Neural progenitor cell (in vitro differentiated cells): ENCODE data around the gene EMC1. TPM values are rescaled to one million over a fixed set of nuclear protein-coding genes. Genes with fewer than 3 reads are reported as not detected.
"Not testable (repeated sequence)": the region's sequence is repeated elsewhere in the genome, so short reads cannot be mapped to it uniquely, and the experiment has no call there.

ENCODE experiments used
- DNase-seq: peaks from one replicate; pipeline ENCODE4 v3.0.0-alpha.2; 2016; ENCODE audit warnings: low spot score
- H2AFZ ChIP-seq: fragments of 200-600 bp; sonication (generic); replicated peaks from 2 replicates; pipeline ENCODE4 v1.6.1; 2016; ENCODE audit warnings: antibody characterized with exemption
- H3F3A ChIP-seq: fragments of 200-600 bp; sonication (generic); 2 replicates; pipeline ENCODE4 v1.6.1; 2016; ENCODE audit warnings: antibody characterized with exemption, low read depth
- H3K27ac ChIP-seq: fragments of 200-600 bp; sonication (generic); 2 replicates; pipeline ENCODE4 v1.5.1; 2016; ENCODE audit warnings: mild to moderate bottlenecking
- H3K27me3 ChIP-seq: fragments of 200-600 bp; sonication (generic); 2 replicates; pipeline ENCODE4 v1.6.1; 2016; ENCODE audit warnings: mild to moderate bottlenecking, moderate library complexity
- H3K36me3 ChIP-seq: fragments of 200-600 bp; sonication (generic); 2 replicates; pipeline ENCODE4 v1.5.1; 2016
- H3K4me1 ChIP-seq: fragments of 200-600 bp; sonication (generic); 2 replicates; pipeline ENCODE4 v1.6.1; 2016; ENCODE audit warnings: mixed run types
- H3K4me2 ChIP-seq: fragments of 200-600 bp; sonication (generic); 2 replicates; pipeline ENCODE4 v1.6.1; 2016
- H3K4me3 ChIP-seq: fragments of 200-600 bp; sonication (generic); 2 replicates; pipeline ENCODE4 v1.5.1; 2016
- H3K79me2 ChIP-seq: fragments of 200-600 bp; sonication (generic); 2 replicates; pipeline ENCODE4 v1.6.1; 2016; ENCODE audit warnings: low read depth
- H3K9ac ChIP-seq: fragments of 200-600 bp; sonication (generic); 2 replicates; pipeline ENCODE4 v1.6.1; 2016
- H3K9me3 ChIP-seq: fragments of 200-600 bp; sonication (generic); 2 replicates; pipeline ENCODE4 v1.5.1; 2016; ENCODE audit warnings: low read depth
- H4K20me1 ChIP-seq: fragments of 200-600 bp; sonication (generic); 2 replicates; pipeline ENCODE4 v1.6.1; 2016; ENCODE audit warnings: low read depth
- H3K27ac Mint-ChIP-seq: 3 replicates; pipeline ENCODE4 v1.8.0; 2021; ENCODE audit warnings: mixed read lengths
- H3K27me3 Mint-ChIP-seq: 2 replicates; pipeline ENCODE4 v1.8.0; 2022; ENCODE audit warnings: low read depth, mild to moderate bottlenecking, inconsistent platforms, moderate library complexity, mixed read lengths; ENCODE audit not compliant: insufficient read depth
- H3K36me3 Mint-ChIP-seq: 3 replicates; pipeline ENCODE4 v1.8.0; 2021; ENCODE audit warnings: mixed read lengths
- H3K4me1 Mint-ChIP-seq: 3 replicates; pipeline ENCODE4 v1.8.0; 2021; ENCODE audit warnings: mixed read lengths
- H3K4me3 Mint-ChIP-seq: 3 replicates; pipeline ENCODE4 v1.8.0; 2021; ENCODE audit warnings: mild to moderate bottlenecking, moderate library complexity, mixed read lengths
- H3K9me3 Mint-ChIP-seq: 3 replicates; pipeline ENCODE4 v1.8.0; 2020; ENCODE audit warnings: mixed read lengths
- EZH2 ChIP-seq: fragments of 200-600 bp; sonication (generic); IDR thresholded peaks from 2 replicates; pipeline ENCODE4 v1.6.1; 2017; ENCODE audit warnings: antibody characterized with exemption, mild to moderate bottlenecking, moderate library complexity
- EZH2phosphoT487 ChIP-seq: fragments of 200-600 bp; sonication (generic); IDR thresholded peaks from 2 replicates; pipeline ENCODE4 v1.6.1; 2017; ENCODE audit warnings: antibody characterized with exemption
- total RNA-seq: library from RNA; depleted of rRNA; stranded (reverse); fragments of >200 nt; gene quantifications from 2 replicates; pipeline ENCODE4 v1.2.3, GENCODE V29; 2015; ENCODE audit warnings: low replicate concordance
- TF ChIP-seq, protein P1 (sequence below): fragments of 200-600 bp; sonication (generic); IDR thresholded peaks from 2 replicates; pipeline ENCODE4 v1.5.1; 2017; ENCODE audit warnings: antibody characterized with exemption, mild to moderate bottlenecking

EMC1 gene
- total RNA-seq, 1 donor from 2014 or later, result 32.6 TPM

DNA sequence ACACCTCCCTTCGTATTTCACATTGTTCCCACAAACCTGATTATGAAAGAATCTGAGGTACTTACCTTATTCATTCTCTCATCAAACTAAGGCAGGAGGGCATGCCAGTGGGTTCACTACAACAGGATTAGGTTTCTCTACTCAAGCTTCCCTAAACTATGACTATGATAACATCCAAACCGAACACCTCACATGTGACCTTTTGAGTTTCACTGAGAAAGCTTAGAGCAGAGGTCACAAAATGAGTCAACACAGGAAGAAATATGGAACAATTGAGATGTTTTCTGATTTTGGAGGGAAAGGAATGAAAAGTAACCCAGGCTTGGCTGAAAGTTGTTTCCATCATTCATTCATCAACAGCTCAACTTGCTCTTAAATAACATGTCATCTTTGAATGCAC is 65.3 kb downstream of the EMC1 start:
- Histone ChIP-seq H3K9ac (no peak overlapping the region), H3K4me3 (no peak overlapping the region), H3K4me2 (no peak overlapping the region), H3K79me2 (no peaks in the 10 kb centered on the region), H3K27ac (no peak overlapping the region), H2AFZ (no peak overlapping the region), H3F3A (no peaks in the 10 kb centered on the region), H3K36me3 (peaks cover 32% of the 10 kb centered on the region), H3K27me3 (no peaks in the 10 kb centered on the region), H3K4me1 (no peaks in the 10 kb centered on the region), H4K20me1 (peaks cover 7% of the 10 kb centered on the region), H3K9me3 (no peaks in the 10 kb centered on the region)
- no peaks in the 10 kb centered on the region for H3K4me1 Mint-ChIP-seq
- H3K27me3 Mint-ChIP-seq, result no peaks in the 10 kb centered on the region
- TF ChIP-seq EZH2 (no peak), EZH2phosphoT487 (no peak)
- TF ChIP-seq, protein P1, sequence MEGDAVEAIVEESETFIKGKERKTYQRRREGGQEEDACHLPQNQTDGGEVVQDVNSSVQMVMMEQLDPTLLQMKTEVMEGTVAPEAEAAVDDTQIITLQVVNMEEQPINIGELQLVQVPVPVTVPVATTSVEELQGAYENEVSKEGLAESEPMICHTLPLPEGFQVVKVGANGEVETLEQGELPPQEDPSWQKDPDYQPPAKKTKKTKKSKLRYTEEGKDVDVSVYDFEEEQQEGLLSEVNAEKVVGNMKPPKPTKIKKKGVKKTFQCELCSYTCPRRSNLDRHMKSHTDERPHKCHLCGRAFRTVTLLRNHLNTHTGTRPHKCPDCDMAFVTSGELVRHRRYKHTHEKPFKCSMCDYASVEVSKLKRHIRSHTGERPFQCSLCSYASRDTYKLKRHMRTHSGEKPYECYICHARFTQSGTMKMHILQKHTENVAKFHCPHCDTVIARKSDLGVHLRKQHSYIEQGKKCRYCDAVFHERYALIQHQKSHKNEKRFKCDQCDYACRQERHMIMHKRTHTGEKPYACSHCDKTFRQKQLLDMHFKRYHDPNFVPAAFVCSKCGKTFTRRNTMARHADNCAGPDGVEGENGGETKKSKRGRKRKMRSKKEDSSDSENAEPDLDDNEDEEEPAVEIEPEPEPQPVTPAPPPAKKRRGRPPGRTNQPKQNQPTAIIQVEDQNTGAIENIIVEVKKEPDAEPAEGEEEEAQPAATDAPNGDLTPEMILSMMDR, result no peak
- H3K4me3 Mint-ChIP-seq, result no peak overlapping the region
- peaks cover 33% of the 10 kb centered on the region for H3K36me3 Mint-ChIP-seq
- no peak for DNase-seq
- H3K27ac Mint-ChIP-seq, result no peak overlapping the region
- H3K9me3 Mint-ChIP-seq, result no peaks in the 10 kb centered on the region

DNA sequence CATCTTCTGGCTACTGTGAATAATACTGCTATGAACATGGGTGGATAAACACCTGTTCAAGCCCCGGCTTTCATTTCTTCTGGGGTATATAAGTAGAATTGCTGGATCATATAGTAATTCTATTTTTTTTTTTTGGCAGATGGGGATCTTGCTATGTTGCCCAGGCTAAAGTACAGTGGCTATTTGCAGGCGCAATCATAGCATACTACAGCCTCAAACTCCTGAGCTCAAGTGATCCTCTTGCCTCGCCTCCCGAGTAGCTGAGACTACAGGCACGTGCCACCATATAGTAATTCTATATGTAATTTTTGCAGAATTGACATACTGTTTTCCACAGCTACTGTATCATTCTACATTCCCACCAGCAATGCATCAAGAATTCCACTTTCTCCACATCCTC is 69.1 kb downstream of the EMC1 start:
- Histone ChIP-seq H3K79me2 (no peaks in the 10 kb centered on the region), H3K36me3 (peaks cover 31% of the 10 kb centered on the region), H3K4me3 (no peak overlapping the region), H4K20me1 (no peaks in the 10 kb centered on the region), H3K9ac (no peak overlapping the region), H3K27me3 (no peaks in the 10 kb centered on the region), H3K4me1 (no peaks in the 10 kb centered on the region), H3K27ac (no peak overlapping the region), H2AFZ (no peak overlapping the region), H3F3A (no peaks in the 10 kb centered on the region), H3K9me3 (no peaks in the 10 kb centered on the region), H3K4me2 (no peak overlapping the region)
- Mint-ChIP-seq H3K36me3 (peaks cover 35% of the 10 kb centered on the region), H3K9me3 (no peaks in the 10 kb centered on the region), H3K27ac (no peak overlapping the region), H3K27me3 (no peaks in the 10 kb centered on the region), H3K4me1 (no peaks in the 10 kb centered on the region), H3K4me3 (no peak overlapping the region)
- TF ChIP-seq, protein P1, result no peak
- no peak for DNase-seq

GRCh38 chr1:19180265-19180657 is 71.1 kb downstream of the EMC1 start:
- H3K4me2 ChIP-seq, H2AFZ ChIP-seq, DNase-seq, H3K27me3 Mint-ChIP-seq, H3K4me3 ChIP-seq, H3F3A ChIP-seq, H3K4me1 Mint-ChIP-seq, H3K79me2 ChIP-seq, H3K27ac Mint-ChIP-seq, H3K9me3 Mint-ChIP-seq, H3K27me3 ChIP-seq, H3K27ac ChIP-seq, H3K9me3 ChIP-seq, H3K9ac ChIP-seq, H4K20me1 ChIP-seq, H3K4me1 ChIP-seq, H3K4me3 Mint-ChIP-seq: not testable (repeated sequence)
- peaks cover 25% of the 10 kb centered on the region for H3K36me3 Mint-ChIP-seq
- peaks cover 20% of the 10 kb centered on the region for H3K36me3 ChIP-seq

GRCh38 chr1:19179597-19180264 is 71.6 kb downstream of the EMC1 start:
- Histone ChIP-seq H3K4me2 (no peak overlapping the region), H3K4me3 (no peak overlapping the region), H3K9me3 (no peaks in the 10 kb centered on the region), H3K9ac (no peak overlapping the region), H3K79me2 (no peaks in the 10 kb centered on the region), H3K27me3 (no peaks in the 10 kb centered on the region), H2AFZ (no peak overlapping the region), H4K20me1 (no peaks in the 10 kb centered on the region), H3F3A (no peaks in the 10 kb centered on the region), H3K36me3 (peaks cover 16% of the 10 kb centered on the region), H3K27ac (no peak overlapping the region), H3K4me1 (no peaks in the 10 kb centered on the region)
- no peaks in the 10 kb centered on the region for H3K4me1 Mint-ChIP-seq
- no peak overlapping the region for H3K4me3 Mint-ChIP-seq
- peaks cover 22% of the 10 kb centered on the region for H3K36me3 Mint-ChIP-seq
- no peak overlapping the region for H3K27ac Mint-ChIP-seq
- TF ChIP-seq EZH2phosphoT487, result no peak
- TF ChIP-seq, protein P1, result peak; percentile 34
- TF ChIP-seq EZH2, result no peak
- DNase-seq, result peak; percentile 20
- no peaks in the 10 kb centered on the region for H3K27me3 Mint-ChIP-seq
- no peaks in the 10 kb centered on the region for H3K9me3 Mint-ChIP-seq
